BLaER1 (cell line): ENCODE results near the gene CXCL12.
A peak's percentile ranks its signal among the peaks of the same experiment; 100 is the strongest.

ENCODE experiments used
- H3K27ac ChIP-seq: shearing (Covaris generic); formaldehyde crosslinking; 2 replicates; pipeline ENCODE4 v1.8.1; 2022
- H3K27me3 ChIP-seq: shearing (Covaris generic); formaldehyde crosslinking; 2 replicates; pipeline ENCODE4 v1.8.1; 2022
- H3K36me3 ChIP-seq: shearing (Covaris generic); formaldehyde crosslinking; 2 replicates; pipeline ENCODE4 v1.8.1; 2022
- H3K4me1 ChIP-seq: shearing (Covaris generic); formaldehyde crosslinking; 2 replicates; pipeline ENCODE4 v1.8.1; 2022
- H3K4me2 ChIP-seq: shearing (Covaris generic); formaldehyde crosslinking; 2 replicates; pipeline ENCODE4 v1.8.1; 2022
- H3K4me3 ChIP-seq: shearing (Covaris generic); formaldehyde crosslinking; 2 replicates; pipeline ENCODE4 v1.8.1; 2022
- H3K9ac ChIP-seq: shearing (Covaris generic); formaldehyde crosslinking; 2 replicates; pipeline ENCODE4 v1.8.1; 2022
- H3K9me3 ChIP-seq: shearing (Covaris generic); formaldehyde crosslinking; 2 replicates; pipeline ENCODE4 v1.8.1; 2022
- H4K20me1 ChIP-seq: shearing (Covaris generic); formaldehyde crosslinking; 2 replicates; pipeline ENCODE4 v1.8.1; 2022
- Cebpa-rat ChIP-seq: shearing (Covaris generic); IDR thresholded peaks from 2 replicates; pipeline ENCODE4 v1.8.1; 2022

The CXCL12 gene

GRCh38 chr10:44344727-44345126, 40.2 kb downstream of the CXCL12 start:
- H3K27me3 ChIP-seq = no peaks in the 10 kb centered on the region
- no peak overlapping the region for H3K9ac ChIP-seq
- H4K20me1 ChIP-seq = no peaks in the 10 kb centered on the region
- peaks cover under 1% of the 10 kb centered on the region for H3K4me1 ChIP-seq
- H3K27ac ChIP-seq = no peak overlapping the region
- no peaks in the 10 kb centered on the region for H3K9me3 ChIP-seq
- no peak overlapping the region for H3K4me3 ChIP-seq
- no peak for TF ChIP-seq Cebpa-rat
- no peak overlapping the region for H3K4me2 ChIP-seq
- H3K36me3 ChIP-seq = no peaks in the 10 kb centered on the region

GRCh38 chr10:44343843-44344242, 41.1 kb downstream of the CXCL12 start:
- H3K36me3 ChIP-seq = no peaks in the 10 kb centered on the region
- H3K4me1 ChIP-seq = peaks cover 7% of the 10 kb centered on the region
- no peak overlapping the region for H3K27ac ChIP-seq
- H4K20me1 ChIP-seq = no peaks in the 10 kb centered on the region
- H3K4me3 ChIP-seq = no peak overlapping the region
- no peak for TF ChIP-seq Cebpa-rat
- no peak overlapping the region for H3K9ac ChIP-seq
- H3K9me3 ChIP-seq = no peaks in the 10 kb centered on the region
- no peak overlapping the region for H3K4me2 ChIP-seq
- H3K27me3 ChIP-seq = no peaks in the 10 kb centered on the region

GRCh38 chr10:44341886-44342285, 43.0 kb downstream of the CXCL12 start:
- Histone ChIP-seq H3K27me3 (no peaks in the 10 kb centered on the region), H3K9ac (no peak overlapping the region), H3K4me1 (peaks cover 7% of the 10 kb centered on the region), H3K27ac (no peak overlapping the region), H3K4me3 (no peak overlapping the region), H3K9me3 (no peaks in the 10 kb centered on the region), H3K36me3 (no peaks in the 10 kb centered on the region), H4K20me1 (no peaks in the 10 kb centered on the region), H3K4me2 (no peak overlapping the region)
- no peak for TF ChIP-seq Cebpa-rat

GRCh38 chr10:44340557-44340956, 44.3 kb downstream of the CXCL12 start:
- H3K4me3 ChIP-seq = no peak overlapping the region
- H3K9ac ChIP-seq = no peak overlapping the region
- H3K36me3 ChIP-seq = no peaks in the 10 kb centered on the region
- H3K4me2 ChIP-seq = no peak overlapping the region
- no peak overlapping the region for H3K27ac ChIP-seq
- peaks cover 7% of the 10 kb centered on the region for H3K4me1 ChIP-seq
- H3K9me3 ChIP-seq = no peaks in the 10 kb centered on the region
- no peak for TF ChIP-seq Cebpa-rat
- H3K27me3 ChIP-seq = no peaks in the 10 kb centered on the region
- H4K20me1 ChIP-seq = no peaks in the 10 kb centered on the region

- Histone ChIP-seq H3K4me1 (peaks cover 15% of the 10 kb centered on the region), H3K27ac (no peak overlapping the region), H3K4me3 (no peak overlapping the region), H3K27me3 (no peaks in the 10 kb centered on the region), H3K9me3 (no peaks in the 10 kb centered on the region), H4K20me1 (no peaks in the 10 kb centered on the region), H3K9ac (no peak overlapping the region), H3K36me3 (no peaks in the 10 kb centered on the region), H3K4me2 (peak overlapping the region; percentile 39)
- TF ChIP-seq Cebpa-rat = no peak
Observed at GRCh38 chr10:44339218-44339617, 45.7 kb downstream of the CXCL12 start.

- H3K4me1 ChIP-seq = peaks cover 27% of the 10 kb centered on the region
- H3K27me3 ChIP-seq = no peaks in the 10 kb centered on the region
- no peaks in the 10 kb centered on the region for H3K9me3 ChIP-seq
Observed at GRCh38 chr10:44337081-44337480, 47.8 kb downstream of the CXCL12 start.

GRCh38 chr10:44335330-44336021, 49.4 kb downstream of the CXCL12 start:
- Histone ChIP-seq H3K4me1 (peaks cover 27% of the 10 kb centered on the region), H3K36me3 (no peaks in the 10 kb centered on the region), H3K4me2 (no peak overlapping the region), H3K4me3 (no peak overlapping the region), H4K20me1 (no peaks in the 10 kb centered on the region), H3K27ac (no peak overlapping the region), H3K27me3 (no peaks in the 10 kb centered on the region), H3K9me3 (no peaks in the 10 kb centered on the region), H3K9ac (no peak overlapping the region)
- no peak for TF ChIP-seq Cebpa-rat

More at GRCh38 chr10:44337081-44337480, 47.8 kb downstream of the CXCL12 start:
- Histone ChIP-seq H4K20me1 (no peaks in the 10 kb centered on the region), H3K36me3 (no peaks in the 10 kb centered on the region), H3K4me3 (no peak overlapping the region), H3K27ac (no peak overlapping the region), H3K4me2 (no peak overlapping the region), H3K9ac (no peak overlapping the region)
- TF ChIP-seq Cebpa-rat = no peak

- no peak for TF ChIP-seq Cebpa-rat
- Histone ChIP-seq H3K27me3 (no peaks in the 10 kb centered on the region), H4K20me1 (no peaks in the 10 kb centered on the region), H3K27ac (no peak overlapping the region), H3K9me3 (no peaks in the 10 kb centered on the region), H3K36me3 (no peaks in the 10 kb centered on the region), H3K4me1 (peaks cover 26% of the 10 kb centered on the region), H3K4me2 (no peak overlapping the region), H3K9ac (no peak overlapping the region), H3K4me3 (no peak overlapping the region)
Observed at GRCh38 chr10:44334621-44335184, 50.2 kb downstream of the CXCL12 start.

- Histone ChIP-seq H3K4me2 (peak overlapping the region; percentile 65), H3K27ac (no peak overlapping the region), H3K27me3 (no peaks in the 10 kb centered on the region), H4K20me1 (no peaks in the 10 kb centered on the region), H3K4me3 (no peak overlapping the region), H3K9ac (no peak overlapping the region), H3K36me3 (no peaks in the 10 kb centered on the region), H3K4me1 (peaks cover 20% of the 10 kb centered on the region), H3K9me3 (no peaks in the 10 kb centered on the region)
- no peak for TF ChIP-seq Cebpa-rat
Observed at GRCh38 chr10:44334091-44334490, 50.8 kb downstream of the CXCL12 start.

- H3K27ac ChIP-seq = no peak overlapping the region
- H3K27me3 ChIP-seq = no peaks in the 10 kb centered on the region
- H3K4me1 ChIP-seq = peaks cover 20% of the 10 kb centered on the region
- peak overlapping the region; percentile 65 for H3K4me2 ChIP-seq
- no peak overlapping the region for H3K9ac ChIP-seq
- H4K20me1 ChIP-seq = no peaks in the 10 kb centered on the region
- H3K4me3 ChIP-seq = no peak overlapping the region
- TF ChIP-seq Cebpa-rat = no peak
- no peaks in the 10 kb centered on the region for H3K36me3 ChIP-seq
- no peaks in the 10 kb centered on the region for H3K9me3 ChIP-seq
Observed at GRCh38 chr10:44333511-44333910, 51.4 kb downstream of the CXCL12 start.
